Gastrocnemius medialis (tissue), 4 donors: ENCODE measurements around the gene CTTNBP2NL.

ENCODE experiments used
- CTCF ChIP-seq, 5 experiments: fragments of 450-650 bp in 3 of 5; fragments of 200-600 bp in 2 of 5; sonication (generic) in 2 of 5; IDR thresholded peaks in 4 of 5; conservative IDR thresholded peaks in 1 of 5; 1 replicate in 4 of 5; 2 replicates in 1 of 5; pipeline ENCODE4 v1.5.1; 2016 to 2019; ENCODE audit warnings: antibody characterized with exemption in 5 of 5, mild to moderate bottlenecking in 3 of 5, moderate library complexity in 3 of 5
- POLR2A ChIP-seq, 2 donors: fragments of 450-650 bp; IDR thresholded peaks; one replicate each; pipeline ENCODE4 v1.6.1; 2017; ENCODE audit warnings: antibody characterized with exemption in 2 of 2, mild to moderate bottlenecking in 2 of 2, moderate library complexity in 2 of 2

- TF ChIP-seq CTCF (IDR thresholded peaks at IDR 0.05 in 4 of 5, conservative IDR thresholded peaks at IDR 0.05 in 1 of 5): no peak
- no peak for TF ChIP-seq POLR2A (IDR thresholded peaks at IDR 0.05)
Measured at GRCh38 chr1:112477550-112477949, 81.5 kb downstream of the CTTNBP2NL start.
